GM18511 (cell line): ENCODE measurements around the gene NTM.

Source experiments
- ATAC-seq: cut with Tn5 transposase; IDR thresholded peaks from one replicate; pipeline ENCODE4 v1.9.1; 2021; ENCODE audit warnings: mild to moderate bottlenecking, moderate library complexity; ENCODE audit not compliant: unreplicated experiment

NTM gene

DNA sequence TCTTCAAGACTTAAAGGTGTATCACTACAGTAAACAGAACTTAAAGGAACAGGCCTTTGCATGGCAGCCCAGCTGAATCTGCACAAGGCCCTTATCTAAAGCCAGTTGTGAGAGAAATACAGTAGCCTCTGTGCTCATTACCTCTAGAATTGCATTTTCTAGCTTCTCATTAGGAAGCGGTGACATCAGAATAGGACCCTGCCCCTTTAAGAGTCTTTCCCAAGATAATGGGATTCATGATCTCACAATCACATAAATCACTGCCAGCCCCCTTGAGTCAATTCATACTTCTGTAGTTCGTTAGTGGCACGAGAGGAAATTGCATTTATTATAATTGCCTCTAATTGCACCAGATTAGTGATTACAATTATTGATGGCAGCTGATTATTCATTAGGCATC lies 170.3 kb downstream of the NTM start:
- no peak for ATAC-seq

DNA sequence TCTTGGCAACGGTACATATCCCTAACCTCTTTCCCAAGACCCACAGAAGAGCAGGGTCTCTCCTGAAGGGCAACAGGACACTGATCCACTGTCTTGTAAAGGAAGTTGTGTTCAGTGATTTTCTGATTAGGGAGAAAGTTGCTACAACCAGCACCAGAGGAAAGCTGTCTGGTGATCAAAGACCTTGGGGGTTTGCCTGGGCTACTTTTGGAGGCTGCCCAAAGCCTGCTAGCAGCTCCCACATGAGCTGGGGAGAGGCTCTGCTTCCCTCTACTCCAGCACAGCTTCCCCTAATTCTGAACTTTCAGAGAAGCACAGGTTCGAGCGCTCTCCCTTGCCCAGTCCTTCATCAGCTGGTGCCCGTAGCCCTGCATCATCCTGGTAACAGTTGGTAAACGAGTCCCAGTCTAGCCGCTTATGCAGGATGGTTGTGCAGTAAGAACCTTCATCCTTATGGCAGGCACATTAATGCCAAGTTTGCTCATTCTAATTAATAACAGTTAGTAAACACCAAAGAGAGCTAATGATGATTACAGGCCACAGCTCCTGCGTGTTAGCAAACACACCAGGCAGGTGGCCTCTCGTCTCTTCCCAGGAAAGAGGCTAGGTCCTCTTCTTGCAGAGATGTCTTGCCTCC lies 173.1 kb downstream of the NTM start:
- ATAC-seq, result no peak

DNA sequence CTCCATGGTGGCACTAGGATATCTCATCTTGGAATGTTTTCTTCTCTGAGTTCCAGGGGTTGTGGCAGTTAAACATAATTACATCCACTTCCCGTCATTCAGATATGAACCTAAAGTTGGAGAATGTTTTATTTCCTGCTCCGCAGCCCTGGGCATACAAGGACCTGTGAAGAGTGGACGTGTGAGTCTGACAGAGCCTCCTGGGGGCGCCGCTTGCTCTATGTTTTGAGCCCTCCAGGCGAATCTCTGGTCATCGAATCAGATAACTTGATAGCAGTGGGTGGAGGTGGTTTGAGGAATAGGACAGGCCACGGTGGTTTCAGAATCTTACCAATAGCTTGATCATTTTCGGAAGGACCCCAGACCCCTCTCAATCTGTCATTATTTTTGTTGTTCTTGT lies 174.2 kb downstream of the NTM start:
- ATAC-seq, result no peak

DNA sequence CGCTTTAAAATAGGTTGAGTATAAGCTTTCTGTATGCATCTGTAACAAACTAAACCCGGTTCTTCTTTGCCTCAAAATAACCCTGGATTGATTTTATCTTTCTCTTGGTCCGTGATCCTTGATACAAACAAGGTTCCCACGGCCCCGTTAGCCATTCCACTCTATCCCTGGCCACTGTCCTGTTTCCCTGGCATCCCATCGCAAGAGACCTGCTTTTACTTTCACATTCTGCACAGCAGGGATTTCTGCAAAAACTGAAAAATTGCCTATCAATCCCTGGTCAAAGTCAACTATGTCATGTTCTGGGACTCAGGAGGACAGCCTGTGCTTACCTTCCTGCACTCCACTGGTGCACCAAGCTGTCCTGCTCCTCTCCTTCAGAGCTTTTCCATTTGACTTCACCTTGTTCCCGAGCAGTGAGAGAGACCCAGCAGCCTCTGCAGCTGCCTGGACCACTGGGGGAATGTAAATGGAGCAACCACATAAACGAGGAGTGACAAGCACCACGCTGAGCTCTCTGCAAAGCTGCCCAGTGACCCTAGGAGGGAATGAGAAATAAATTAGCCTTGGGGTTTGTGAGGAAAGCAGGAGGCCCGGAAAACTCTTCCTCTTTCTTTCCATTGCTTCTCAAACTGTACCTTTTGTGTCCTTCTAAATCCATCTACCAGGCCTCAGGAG lies 175.9 kb downstream of the NTM start:
- no peak for ATAC-seq

DNA sequence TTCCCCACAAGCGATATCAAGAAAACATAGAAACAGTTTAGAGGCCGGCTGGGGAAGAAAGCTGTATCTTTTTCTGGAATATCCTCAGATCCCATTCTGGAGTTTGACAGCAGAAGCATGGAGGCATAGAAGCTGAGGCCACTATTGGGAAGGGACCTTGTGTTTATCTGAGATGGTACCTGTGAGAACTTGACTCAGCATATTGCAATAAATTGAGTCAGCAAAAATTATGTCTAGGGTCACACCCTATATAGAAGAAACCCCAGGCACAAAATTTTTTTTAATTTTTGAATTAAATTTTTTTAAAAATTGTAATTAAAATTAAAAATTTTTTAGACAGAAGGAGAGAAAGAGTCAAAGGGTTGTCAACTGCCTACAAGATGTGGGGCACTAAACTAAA lies 178.7 kb downstream of the NTM start:
- ATAC-seq, result no peak

DNA sequence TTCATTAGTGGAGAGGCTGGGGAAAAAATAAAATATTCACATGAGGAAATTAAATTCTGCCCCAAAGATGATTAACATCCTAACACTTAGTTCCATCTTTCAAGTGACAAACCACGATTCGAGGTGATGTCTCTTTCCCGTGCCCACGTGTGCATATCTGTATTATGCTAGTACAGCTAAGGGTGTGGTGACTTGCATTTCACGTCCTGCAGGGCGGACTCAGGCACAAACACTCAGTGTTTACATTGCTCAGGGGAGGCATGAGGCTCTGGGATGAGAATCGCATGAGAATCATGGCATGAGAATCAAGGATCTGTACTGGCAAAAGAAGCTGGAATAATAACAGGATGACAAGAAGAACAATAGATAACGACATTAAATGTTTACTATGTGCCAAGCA lies 179.4 kb downstream of the NTM start:
- no peak for ATAC-seq

DNA sequence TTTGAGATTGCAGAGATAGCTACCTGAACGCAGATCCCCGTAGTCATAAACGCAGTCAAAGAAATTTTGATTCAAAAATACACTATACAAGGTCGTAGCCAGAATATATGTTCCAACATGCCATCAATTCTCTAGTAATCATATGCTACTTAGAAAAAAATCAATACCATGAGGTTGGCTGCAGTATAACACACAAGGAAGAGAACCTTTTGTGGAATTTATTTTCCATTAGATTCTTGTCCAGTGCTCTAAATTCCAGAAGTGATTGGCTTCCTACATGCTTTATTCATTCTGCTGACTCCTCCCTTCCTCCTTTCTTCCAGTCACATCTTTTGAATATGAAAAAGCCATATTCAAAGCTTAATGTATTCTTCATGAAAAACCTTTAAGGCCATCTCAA lies 189.9 kb downstream of the NTM start:
- no peak for ATAC-seq

DNA sequence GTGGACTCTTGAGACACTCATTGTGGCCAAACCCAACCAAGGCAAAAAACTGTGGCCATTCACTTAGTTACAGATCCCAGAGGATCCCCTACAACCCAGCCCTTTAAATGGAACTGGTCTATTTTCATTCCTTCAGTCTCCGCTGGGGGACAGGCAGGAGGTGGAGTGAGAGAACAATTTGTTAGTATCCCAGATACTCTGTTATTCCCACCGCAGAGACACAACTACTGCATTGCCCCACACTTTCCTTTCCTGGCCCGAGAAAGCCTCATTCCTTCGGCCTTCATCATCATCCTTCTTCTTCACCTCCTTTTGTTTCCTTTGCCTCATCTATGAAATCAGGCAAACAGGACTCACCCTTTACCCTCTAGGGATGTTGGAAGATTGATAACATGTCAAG lies 191.1 kb downstream of the NTM start:
- ATAC-seq, result no peak

DNA sequence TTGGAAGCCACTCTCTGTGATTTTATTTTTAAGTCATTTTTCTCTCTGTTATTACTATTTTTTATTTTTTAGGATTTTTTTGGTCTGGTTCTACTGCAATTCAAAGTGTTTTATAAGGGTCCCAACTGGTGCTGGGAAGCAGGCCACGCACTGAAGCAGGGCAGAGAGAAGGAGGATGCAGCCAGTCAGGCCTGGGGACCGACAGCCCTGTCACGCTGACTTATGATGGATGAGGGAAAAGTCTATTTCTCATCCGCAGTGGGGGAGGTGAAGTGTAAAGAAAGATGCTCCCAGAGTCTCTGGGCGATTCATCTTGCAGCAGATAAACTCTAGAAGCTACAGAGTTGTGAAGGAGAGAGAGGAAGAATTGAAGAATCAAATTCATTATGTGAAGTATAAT lies 191.6 kb downstream of the NTM start:
- ATAC-seq, result no peak

DNA sequence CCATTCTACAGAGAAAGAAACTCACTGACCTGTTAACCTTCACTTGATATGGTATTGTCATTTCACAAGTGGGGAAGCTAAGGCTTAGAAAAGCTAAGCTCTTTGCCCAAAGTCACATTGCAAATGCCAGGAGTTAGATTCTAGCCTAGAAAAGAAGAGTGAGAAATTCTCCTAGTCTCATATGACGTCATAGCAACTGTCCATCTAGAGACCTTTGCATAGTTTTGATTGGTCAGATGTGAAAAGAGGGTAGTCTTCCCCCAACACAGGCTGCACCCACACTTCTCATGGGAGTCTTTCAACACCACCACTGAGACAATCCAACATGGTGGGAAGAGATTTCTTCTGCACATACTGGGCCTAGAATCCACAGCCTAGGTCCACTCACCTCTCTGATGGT lies 197.9 kb downstream of the NTM start:
- ATAC-seq, result no peak

DNA sequence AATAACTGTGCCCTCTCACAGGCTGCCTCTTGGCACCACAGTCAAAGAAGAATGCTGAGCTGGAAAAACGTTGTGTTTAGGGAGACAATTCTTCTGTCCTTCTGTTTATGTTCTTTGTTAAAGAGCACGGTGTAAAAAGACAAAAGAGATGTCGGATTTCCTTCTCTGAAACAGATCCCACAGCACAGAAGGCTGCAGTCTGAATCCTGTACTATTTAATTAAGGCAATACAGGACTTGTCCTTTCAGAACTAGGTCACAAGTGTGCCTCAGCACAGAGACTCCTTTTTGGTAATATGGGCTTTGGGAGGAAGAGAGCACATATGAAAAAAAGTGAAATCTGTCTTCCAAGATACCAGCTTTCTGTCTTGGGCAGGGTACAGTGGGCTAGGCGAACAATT lies 201.2 kb downstream of the NTM start:
- ATAC-seq, result no peak

DNA sequence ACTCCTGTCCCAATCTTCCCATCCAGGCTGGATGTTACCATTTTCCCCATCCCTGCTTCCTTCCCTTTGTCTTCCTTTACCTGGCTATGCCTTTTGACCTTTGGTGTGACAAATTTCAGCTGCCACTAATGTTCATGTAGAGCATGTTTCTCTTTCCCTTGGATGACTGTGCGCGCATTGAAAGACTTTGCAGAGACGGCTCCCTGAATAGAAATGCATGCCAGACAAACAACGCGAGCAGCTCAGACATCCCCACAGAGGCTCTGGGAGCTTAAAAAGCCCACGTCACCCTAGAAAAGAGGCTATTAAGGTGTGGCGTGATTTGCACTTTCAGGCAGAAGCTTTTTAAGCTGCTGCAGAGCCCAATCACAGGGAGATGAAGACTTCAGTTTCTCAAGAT lies 202.0 kb downstream of the NTM start:
- no peak for ATAC-seq

DNA sequence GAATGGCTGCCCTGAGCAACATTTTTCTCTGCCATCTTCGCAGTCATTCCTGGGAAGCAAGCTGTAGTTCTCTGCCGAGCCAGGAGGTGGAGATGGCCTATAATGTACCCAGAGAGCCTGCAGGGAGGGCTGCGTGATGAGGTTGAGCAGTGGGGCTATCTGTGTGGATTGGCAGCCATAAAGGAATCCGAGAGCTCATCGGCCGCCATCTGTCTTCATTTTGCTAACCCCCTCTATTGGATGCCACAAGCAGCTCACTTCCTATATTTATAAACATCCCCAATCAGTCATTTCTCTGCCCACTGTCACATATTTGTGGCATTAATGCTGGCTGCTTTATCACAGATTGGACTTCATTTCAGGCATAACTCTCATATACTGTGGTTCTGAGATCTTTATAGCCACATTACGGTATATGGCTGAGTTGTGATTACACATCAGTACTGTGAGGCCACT lies 209.5 kb downstream of the NTM start:
- ATAC-seq, result peak; percentile 72

DNA sequence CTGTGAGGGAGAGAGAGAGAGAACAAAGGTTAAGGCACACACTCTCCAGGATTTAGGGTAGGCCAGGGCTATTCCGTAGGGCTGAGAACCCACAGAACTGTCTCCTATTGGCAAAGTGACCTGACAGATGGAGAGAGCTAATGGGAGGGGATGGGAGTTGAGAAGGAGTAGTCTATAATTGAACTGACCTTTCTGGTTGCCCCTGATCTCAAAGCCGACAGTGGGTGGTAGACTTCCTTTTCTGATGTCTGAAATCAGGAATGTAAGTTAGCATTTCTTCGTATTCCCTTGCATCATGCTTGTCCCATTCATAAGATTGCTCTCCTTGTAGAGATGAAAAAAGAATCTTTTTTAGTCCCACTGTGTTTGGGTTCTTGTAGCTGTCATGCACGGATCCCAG lies 210.1 kb downstream of the NTM start:
- ATAC-seq, result no peak

DNA sequence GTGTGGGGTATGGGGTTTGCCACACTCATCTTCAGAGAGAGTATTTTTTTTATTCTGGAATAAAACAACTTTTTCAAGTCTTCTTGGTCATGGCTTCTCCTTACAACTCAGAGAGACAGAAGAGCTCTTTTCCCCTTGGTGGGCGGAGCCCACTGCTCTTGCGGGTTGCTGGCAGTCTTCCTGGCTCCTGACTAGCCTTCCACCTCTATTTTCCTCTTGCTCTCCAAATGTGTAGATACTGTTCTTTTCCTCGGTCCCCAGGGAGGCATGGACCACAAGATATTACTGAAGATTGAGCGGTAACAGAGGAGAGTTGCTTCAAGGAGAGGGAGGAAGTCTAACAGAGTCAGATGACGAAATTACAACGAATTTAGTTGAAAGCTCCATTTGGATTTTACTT lies 210.6 kb downstream of the NTM start:
- ATAC-seq, result no peak

DNA sequence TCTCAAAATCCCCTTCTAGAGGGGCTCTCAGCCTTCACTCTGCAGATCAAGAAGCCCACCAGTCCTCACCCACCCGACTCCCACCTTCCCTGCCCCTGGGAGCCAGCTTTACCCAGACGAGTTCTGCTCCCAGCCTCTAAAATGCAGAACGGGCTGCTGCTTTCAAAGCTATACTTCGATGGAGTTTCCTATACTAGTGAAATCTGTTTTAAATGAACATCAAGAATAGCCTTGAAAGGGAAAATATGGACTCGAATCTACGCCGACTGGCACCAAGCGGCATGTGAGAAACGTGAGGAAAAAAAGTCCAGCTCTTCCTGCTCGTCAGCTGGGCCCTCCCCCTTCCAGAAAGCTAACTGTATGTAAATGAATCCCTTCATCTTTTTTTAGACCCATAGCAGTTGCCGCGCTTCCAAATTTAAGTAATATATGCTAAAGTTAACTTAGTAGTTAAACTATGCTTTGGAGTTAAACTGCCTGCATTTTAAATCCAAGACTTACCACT lies 211.7 kb downstream of the NTM start:
- no peak for ATAC-seq

DNA sequence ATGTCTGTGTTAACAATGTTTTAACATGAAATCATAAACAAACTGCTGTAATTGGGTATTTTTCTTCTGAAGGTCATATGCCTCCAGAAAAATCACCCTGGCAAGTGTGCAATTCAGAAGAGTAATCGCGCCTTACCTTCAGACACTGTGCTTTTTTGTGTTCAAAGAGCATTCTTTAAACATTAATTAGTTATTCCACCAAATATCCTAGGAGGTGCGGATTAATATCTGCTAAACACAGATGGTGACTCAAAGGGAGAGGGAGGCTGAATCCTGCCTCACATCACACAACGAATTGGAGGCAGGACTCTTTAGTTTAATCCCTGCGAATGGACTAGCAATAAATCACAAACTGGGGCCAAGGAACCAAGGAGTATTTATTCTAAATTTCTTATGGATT lies 213.0 kb downstream of the NTM start:
- ATAC-seq, result no peak

DNA sequence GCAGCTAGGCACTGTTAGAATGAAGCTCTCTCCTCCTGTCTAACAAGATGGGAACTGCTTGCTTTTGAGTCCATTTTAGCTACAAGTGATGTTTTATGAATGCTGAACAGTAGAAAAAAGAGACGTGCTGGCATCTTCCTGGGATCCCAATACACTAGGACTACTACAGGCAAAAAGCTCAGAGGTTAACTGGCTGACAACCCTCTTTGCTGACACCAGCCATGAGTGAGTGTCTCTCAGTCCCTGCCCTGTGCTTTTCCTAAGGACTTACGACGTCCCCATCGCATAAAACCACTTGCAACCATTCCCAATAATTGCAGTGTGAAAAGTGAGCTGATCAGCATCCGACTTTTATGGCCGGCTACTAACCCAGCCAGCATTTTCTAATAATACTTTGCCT lies 213.5 kb downstream of the NTM start:
- ATAC-seq, result no peak

DNA sequence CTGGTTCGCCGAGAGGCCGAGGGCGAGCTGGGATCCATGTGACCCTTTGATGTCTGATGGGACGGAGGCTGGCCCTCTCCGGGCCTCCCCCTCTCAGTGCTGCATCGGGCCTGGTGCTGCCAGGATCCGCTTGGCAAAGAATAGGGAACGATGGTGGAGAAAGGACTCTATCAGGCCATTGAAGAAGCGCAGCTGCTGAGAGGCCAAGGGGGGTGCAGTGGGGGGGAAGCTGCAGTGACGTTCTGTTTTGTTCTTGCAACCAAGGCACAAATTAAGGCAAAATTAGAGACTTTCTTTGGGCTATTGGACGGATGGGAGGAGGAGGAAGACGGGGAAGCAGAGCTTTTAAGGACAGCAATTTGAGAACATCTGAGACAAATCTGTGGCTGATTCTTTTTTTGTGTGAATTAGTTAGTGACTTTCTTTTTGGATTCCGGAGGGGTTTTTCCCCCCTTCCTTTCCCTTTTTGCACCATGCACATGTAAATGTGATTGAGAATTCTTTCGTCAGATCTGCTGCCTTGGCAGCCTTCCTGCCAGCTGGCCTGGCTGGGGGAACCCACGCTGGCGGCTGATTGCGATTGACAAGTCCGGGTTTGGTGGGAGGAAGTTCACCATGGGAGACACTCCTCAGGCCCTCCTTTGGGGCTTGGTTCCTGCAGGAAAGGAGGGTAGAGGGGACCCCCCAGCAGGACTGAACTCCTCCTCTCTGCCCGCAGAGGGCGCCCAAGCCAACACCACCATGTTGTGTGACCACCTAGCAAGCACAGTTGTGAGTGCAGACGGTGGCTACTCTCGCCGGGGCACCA lies 214.6 kb downstream of the NTM start:
- no peak for ATAC-seq

DNA sequence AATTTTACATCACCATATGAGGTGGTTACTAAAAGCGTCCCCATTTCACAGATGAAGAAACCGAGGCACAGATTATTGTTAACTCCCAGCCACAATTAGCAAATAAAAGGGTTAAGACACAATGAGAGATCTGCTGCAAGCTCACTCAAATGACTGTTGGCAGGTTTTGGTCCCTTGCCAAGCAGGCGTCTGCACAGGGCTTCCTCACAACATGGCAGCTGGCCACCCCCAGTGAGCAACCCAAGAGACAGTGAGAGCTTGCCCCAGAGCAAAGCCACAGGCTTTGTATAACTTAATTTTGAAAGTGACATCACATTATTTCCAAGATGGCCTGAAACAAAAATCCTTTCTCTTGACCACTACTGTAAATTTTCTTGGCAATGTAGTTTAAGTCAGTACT lies 217.6 kb downstream of the NTM start:
- ATAC-seq, result no peak

DNA sequence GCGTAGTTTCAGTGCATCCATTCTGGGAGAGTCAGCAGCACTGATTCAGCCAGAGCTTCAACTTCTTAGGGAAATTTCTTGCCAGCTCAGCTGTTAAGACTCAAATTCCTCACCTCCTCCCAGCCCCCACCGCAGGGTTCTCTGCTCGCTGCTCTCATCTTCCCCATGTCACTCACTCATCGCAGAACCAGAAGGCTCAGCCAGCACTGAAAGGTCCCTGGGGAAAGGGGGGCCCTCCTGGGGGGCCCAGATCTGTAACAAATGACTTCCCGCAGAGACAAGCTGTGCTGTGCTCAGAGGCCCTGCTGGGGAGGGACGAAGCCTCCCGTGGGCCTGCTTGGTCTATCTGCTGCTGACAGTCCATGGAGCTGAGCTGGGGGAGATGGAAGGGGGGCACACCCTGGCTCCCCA lies 220.6 kb downstream of the NTM start:
- no peak for ATAC-seq

DNA sequence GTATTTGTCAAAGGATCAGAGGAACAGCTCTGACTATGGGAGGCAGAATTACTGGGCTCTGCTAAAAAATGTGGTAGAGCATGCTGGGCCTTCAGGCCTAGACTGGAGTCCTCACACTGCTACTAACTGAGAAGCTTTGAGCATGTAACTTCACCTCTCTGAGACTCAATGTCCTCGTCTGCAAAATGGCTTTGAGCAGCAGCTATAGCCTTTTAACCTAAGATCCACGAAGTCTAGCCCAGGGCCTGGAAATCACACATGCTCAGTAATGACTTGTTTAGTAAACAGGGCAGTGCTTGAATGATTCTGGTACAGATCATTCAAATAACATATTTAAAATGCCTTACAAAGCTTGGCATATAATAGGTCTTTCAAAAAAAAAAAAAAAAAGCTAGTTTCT lies 221.7 kb downstream of the NTM start:
- ATAC-seq, result no peak
